Kidney (tissue), 14 donors: ENCODE results near the gene MAN1A2. TPM values are rescaled to one million over a fixed set of nuclear protein-coding genes. Genes with fewer than 3 reads are reported as not detected.

Experiments used
- DNase-seq, 5 donors: peaks; one replicate each; pipeline ENCODE4 v3.0.0-alpha.2; 2013 to 2020
- FAIRE-seq: peaks from 2 replicates; lab custom pipeline; 2012; peaks lifted over from hg19 to GRCh38; lab: Jason Lieb, UNC
- H3K27ac ChIP-seq, 2 donors: one replicate each; pipeline ENCODE4 v1.7.0; 2013; ENCODE audit warnings: low read depth in 2 of 2, low read length in 2 of 2, inconsistent platforms in 1 of 2
- H3K27me3 ChIP-seq: one replicate; pipeline ENCODE4 v1.7.1; 2013; ENCODE audit warnings: low read length, inconsistent platforms; ENCODE audit not compliant: control insufficient read depth, insufficient read depth
- H3K36me3 ChIP-seq, 3 donors: one replicate each; pipeline versions ENCODE4 v1.7.0 to v1.7.1; 2013; ENCODE audit warnings: low read length in 3 of 3, control low read depth in 1 of 3, inconsistent platforms in 1 of 3; ENCODE audit not compliant: insufficient read depth in 3 of 3, control insufficient read depth in 2 of 3
- H3K4me1 ChIP-seq, 3 donors: one replicate each; pipeline versions ENCODE4 v1.7.0 to v1.7.1; 2013; ENCODE audit warnings: low read length in 3 of 3, inconsistent platforms in 1 of 3, low read depth in 1 of 3; ENCODE audit not compliant: control insufficient read depth in 2 of 3, insufficient read depth in 2 of 3
- H3K4me3 ChIP-seq, 3 donors: one replicate each; pipeline versions ENCODE4 v1.7.0 to v1.8.1; 2013; ENCODE audit warnings: low read length in 3 of 3, control low read depth in 1 of 3, inconsistent platforms in 1 of 3
- H3K9ac ChIP-seq, 3 donors: one replicate each; pipeline versions ENCODE4 v1.7.0 to v1.7.1; 2013; ENCODE audit warnings: low read length in 3 of 3, control low read depth in 1 of 3, inconsistent platforms in 1 of 3
- H3K9me3 ChIP-seq, 3 donors: one replicate each; pipeline versions ENCODE4 v1.7.0 to v1.7.1; 2013; ENCODE audit warnings: low read length in 3 of 3, control low read depth in 1 of 3, inconsistent platforms in 1 of 3; ENCODE audit not compliant: control insufficient read depth in 2 of 3, insufficient read depth in 1 of 3
- intact Hi-C: fragments of 100-400 bp; cut with DNase I; formaldehyde crosslinking; loops from one replicate; pipeline ENCODE4 v1.11.1; 2022
- polyA plus RNA-seq: library from polyadenylated mRNA; stranded (reverse); fragments of 350-450 nt; fragmentation: Illumina TruSeq; extraction: RNeasy Lipid Tissue Mini Kit (QIAGEN cat#74804); gene quantifications from one replicate; pipeline ENCODE4 v1.2.3, GENCODE V29; 2014; ENCODE audit warnings: low read depth, low replicate concordance; ENCODE audit not compliant: insufficient read depth
- total RNA-seq: library from RNA; stranded (reverse); fragmentation: NEBNext Ultra II Directional; extraction: Animal tissue kit (Norgen Biotek cat#: 25700); gene quantifications from one replicate; pipeline ENCODE4 v1.2.1, GENCODE V29; 2021
- TF ChIP-seq, protein P1 (sequence below): IDR thresholded peaks from 3 replicates; pipeline ENCODE4 v1.5.1; 2012; ENCODE audit warnings: mild to moderate bottlenecking, moderate library complexity, borderline replicate concordance; ENCODE audit not compliant: insufficient read depth; ENCODE audit errors: extremely low read depth
- donor health status: control.
- donor health status: control.
- donor health status: control.
- donor health status: control.
- donor health status: control.
- donor health status: DM: yes; HTN: yes; CAD: no.
- donor health status: Normal renal cell carcinoma (clear cell type).

The MAN1A2 gene
- total and polyA plus RNA-seq, 2 donors from 2014 or later = 8.0 to 54.4 TPM

- H3K36me3 ChIP-seq = no peaks in the 10 kb centered on the region
- no peak overlapping the region for H3K9ac ChIP-seq
- no peak overlapping the region for H3K4me3 ChIP-seq
- intact Hi-C loops = no loop called here
- no peak overlapping the region for H3K27ac ChIP-seq
- no peaks in the 10 kb centered on the region for H3K4me1 ChIP-seq
- DNase-seq (no peak), FAIRE-seq (no peak)
- H3K27me3 ChIP-seq = no peaks in the 10 kb centered on the region
- TF ChIP-seq, protein P1, sequence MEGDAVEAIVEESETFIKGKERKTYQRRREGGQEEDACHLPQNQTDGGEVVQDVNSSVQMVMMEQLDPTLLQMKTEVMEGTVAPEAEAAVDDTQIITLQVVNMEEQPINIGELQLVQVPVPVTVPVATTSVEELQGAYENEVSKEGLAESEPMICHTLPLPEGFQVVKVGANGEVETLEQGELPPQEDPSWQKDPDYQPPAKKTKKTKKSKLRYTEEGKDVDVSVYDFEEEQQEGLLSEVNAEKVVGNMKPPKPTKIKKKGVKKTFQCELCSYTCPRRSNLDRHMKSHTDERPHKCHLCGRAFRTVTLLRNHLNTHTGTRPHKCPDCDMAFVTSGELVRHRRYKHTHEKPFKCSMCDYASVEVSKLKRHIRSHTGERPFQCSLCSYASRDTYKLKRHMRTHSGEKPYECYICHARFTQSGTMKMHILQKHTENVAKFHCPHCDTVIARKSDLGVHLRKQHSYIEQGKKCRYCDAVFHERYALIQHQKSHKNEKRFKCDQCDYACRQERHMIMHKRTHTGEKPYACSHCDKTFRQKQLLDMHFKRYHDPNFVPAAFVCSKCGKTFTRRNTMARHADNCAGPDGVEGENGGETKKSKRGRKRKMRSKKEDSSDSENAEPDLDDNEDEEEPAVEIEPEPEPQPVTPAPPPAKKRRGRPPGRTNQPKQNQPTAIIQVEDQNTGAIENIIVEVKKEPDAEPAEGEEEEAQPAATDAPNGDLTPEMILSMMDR = no peak
- H3K9me3 ChIP-seq = no peaks in the 10 kb centered on the region
These were observed 37.8 kb downstream of the MAN1A2 start for GRCh38 chr1:117405042-117405441.

- no peak for FAIRE-seq
These were observed 45.2 kb downstream of the MAN1A2 start for GRCh38 chr1:117412472-117412871.

DNA sequence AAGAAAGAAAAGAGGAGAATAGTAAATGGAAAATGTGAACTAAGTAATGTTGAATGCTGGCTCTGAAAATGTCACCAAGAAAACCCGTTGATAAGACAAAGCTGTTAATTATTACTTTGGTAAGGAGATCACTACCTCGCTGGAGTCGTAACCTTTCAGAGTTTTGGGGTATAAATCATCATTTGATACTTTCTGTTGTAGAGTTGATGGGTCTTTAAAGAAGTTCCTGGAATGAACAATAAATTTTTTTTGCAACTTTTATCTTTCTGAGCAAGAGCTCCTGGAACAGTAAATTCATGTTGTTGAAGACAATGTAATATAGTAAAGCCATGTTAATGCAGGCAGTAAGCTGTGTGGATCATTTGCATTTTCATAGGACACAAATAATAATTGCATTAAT, 46.2 kb downstream of the MAN1A2 start:
- intact Hi-C loops = no loop called here
- Histone ChIP-seq H3K27ac (no peak overlapping the region), H3K9ac (no peak overlapping the region), H3K4me3 (no peak overlapping the region), H3K9me3 (no peaks in the 10 kb centered on the region), H3K36me3 (peaks cover 0 to 2% (median 0%) of the 10 kb centered on the region in 3 donors), H3K4me1 (no peaks in the 10 kb centered on the region), H3K27me3 (no peaks in the 10 kb centered on the region)
- TF ChIP-seq, protein P1 = no peak
- no peak for FAIRE-seq
- no peak for DNase-seq

More at GRCh38 chr1:117412472-117412871, 45.2 kb downstream of the MAN1A2 start:
- TF ChIP-seq, protein P1 = no peak
- Histone ChIP-seq H3K4me1 (no peaks in the 10 kb centered on the region), H3K36me3 (peaks cover 0 to 2% (median 0%) of the 10 kb centered on the region in 3 donors), H3K4me3 (no peak overlapping the region), H3K9ac (no peak overlapping the region), H3K9me3 (no peaks in the 10 kb centered on the region), H3K27ac (no peak overlapping the region), H3K27me3 (no peaks in the 10 kb centered on the region)
- no peak for DNase-seq
- intact Hi-C loops = no loop called here

DNA sequence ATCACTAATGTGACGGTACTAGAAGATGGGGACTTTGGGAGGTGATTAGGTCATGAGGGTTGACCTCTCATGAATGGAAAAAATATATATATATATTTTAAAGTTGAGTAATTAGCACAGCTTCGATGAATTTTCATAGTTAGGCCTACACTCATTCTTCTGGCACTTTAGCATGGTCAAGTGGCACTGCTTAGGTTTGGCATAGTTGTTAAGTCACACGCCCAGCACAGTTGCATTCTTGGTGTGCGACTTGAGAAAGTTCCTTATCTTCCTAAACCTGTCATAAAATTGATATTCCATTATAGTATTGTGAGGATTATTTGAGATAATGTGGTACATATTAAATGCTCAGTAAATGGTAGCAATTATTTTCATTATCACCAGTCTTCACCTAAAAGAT, 47.7 kb downstream of the MAN1A2 start:
- H3K9ac ChIP-seq = no peak overlapping the region
- no peaks in the 10 kb centered on the region for H3K27me3 ChIP-seq
- H3K4me3 ChIP-seq = no peak overlapping the region
- TF ChIP-seq, protein P1 = no peak
- DNase-seq (no peak), FAIRE-seq (no peak)
- H3K27ac ChIP-seq = no peak overlapping the region
- H3K4me1 ChIP-seq = no peaks in the 10 kb centered on the region
- H3K9me3 ChIP-seq = no peaks in the 10 kb centered on the region
- intact Hi-C loops = no loop called here
- H3K36me3 ChIP-seq = peaks cover 0 to 2% (median 0%) of the 10 kb centered on the region in 3 donors
